Right lobe of liver (tissue), 4 donors: ENCODE results near the gene HBZ.

Experiments used
- POLR2A ChIP-seq: fragments of 450-650 bp; IDR thresholded peaks from one replicate; pipeline ENCODE4 v1.6.1; 2017; ENCODE audit warnings: antibody characterized with exemption, mild to moderate bottlenecking
- TF ChIP-seq, protein P1 (sequence below), 4 donors: fragments of 200-600 bp in 3 of 4; fragments of 450-650 bp in 1 of 4; IDR thresholded peaks; one replicate each; pipeline versions ENCODE4 v1.5.1 to v1.8.0; 2016 to 2022; ENCODE audit warnings: antibody characterized with exemption in 4 of 4, mild to moderate bottlenecking in 2 of 4
- donor health status: DM: no; HTN: no; CAD: no.
- donor health status: DM: no; HTN: no; CAD: no.
- donor health status: DM: no; HTN: yes; CAD: no.

GRCh38 chr16:133716-134115 lies 18.7 kb upstream of the HBZ start:
- TF ChIP-seq, protein P1, sequence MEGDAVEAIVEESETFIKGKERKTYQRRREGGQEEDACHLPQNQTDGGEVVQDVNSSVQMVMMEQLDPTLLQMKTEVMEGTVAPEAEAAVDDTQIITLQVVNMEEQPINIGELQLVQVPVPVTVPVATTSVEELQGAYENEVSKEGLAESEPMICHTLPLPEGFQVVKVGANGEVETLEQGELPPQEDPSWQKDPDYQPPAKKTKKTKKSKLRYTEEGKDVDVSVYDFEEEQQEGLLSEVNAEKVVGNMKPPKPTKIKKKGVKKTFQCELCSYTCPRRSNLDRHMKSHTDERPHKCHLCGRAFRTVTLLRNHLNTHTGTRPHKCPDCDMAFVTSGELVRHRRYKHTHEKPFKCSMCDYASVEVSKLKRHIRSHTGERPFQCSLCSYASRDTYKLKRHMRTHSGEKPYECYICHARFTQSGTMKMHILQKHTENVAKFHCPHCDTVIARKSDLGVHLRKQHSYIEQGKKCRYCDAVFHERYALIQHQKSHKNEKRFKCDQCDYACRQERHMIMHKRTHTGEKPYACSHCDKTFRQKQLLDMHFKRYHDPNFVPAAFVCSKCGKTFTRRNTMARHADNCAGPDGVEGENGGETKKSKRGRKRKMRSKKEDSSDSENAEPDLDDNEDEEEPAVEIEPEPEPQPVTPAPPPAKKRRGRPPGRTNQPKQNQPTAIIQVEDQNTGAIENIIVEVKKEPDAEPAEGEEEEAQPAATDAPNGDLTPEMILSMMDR (IDR thresholded peaks at IDR 0.05) = no peak
- TF ChIP-seq POLR2A = no peak
